Measurements from ENCODE around the gene HFE. TPM values are rescaled to one million over a fixed set of nuclear protein-coding genes. Genes with fewer than 3 reads are reported as not detected.

HFE gene
- total and polyA plus RNA-seq, 4 donors, result 6.3 to 12.7 (median 8.2) TPM

DNA sequence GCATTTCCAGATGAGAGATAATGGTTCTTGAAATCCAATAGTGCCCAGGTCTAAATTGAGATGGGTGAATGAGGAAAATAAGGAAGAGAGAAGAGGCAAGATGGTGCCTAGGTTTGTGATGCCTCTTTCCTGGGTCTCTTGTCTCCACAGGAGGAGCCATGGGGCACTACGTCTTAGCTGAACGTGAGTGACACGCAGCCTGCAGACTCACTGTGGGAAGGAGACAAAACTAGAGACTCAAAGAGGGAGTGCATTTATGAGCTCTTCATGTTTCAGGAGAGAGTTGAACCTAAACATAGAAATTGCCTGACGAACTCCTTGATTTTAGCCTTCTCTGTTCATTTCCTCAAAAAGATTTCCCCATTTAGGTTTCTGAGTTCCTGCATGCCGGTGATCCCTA lies 6.8 kb downstream of the HFE start:
- Histone ChIP-seq H3K4me1 (ENCODE audit: control insufficient read depth in 4 of 4, insufficient read depth in 4 of 4, low read length in 3 of 4) (peaks cover 0 to 4% (median 0%) of the 10 kb centered on the region in 4 donors), H3K36me3 (ENCODE audit: control insufficient read depth in 4 of 4, insufficient read depth in 3 of 4, low read depth in 1 of 4, low read length in 3 of 4) (peaks cover 0 to 3% (median 0%) of the 10 kb centered on the region in 4 donors), H3K9me3 (ENCODE audit: control insufficient read depth in 4 of 4, low read length in 3 of 4) (no peaks in the 10 kb centered on the region), H3K9ac (ENCODE audit: low read depth in 1 of 2, low read length in 2 of 2) (no peak overlapping the region), H3K27ac (ENCODE audit: low read depth in 1 of 2, low read length in 2 of 2) (no peak overlapping the region), H3K27me3 (ENCODE audit: control insufficient read depth in 4 of 4, insufficient read depth in 4 of 4, low read length in 3 of 4) (no peaks in the 10 kb centered on the region), H3K4me3 (ENCODE audit: low read depth in 1 of 3, low read length in 3 of 3) (no peak overlapping the region)
- TF ChIP-seq FOXA1 (IDR thresholded peaks at IDR 0.05) (no peak), RXRA (IDR thresholded peaks at IDR 0.05) (no peak), HNF4A (conservative IDR thresholded peaks at IDR 0.05) (no peak), NR2F2 (IDR thresholded peaks at IDR 0.05) (no peak), FOXA2 (IDR thresholded peaks at IDR 0.05) (no peak), CTCF (IDR thresholded peaks at IDR 0.05; ENCODE audit: low read depth, low read length, missing input control) (no peak), RAD21 (IDR thresholded peaks at IDR 0.05) (no peak), GABPA (IDR thresholded peaks at IDR 0.05 in 1 of 2, conservative IDR thresholded peaks at IDR 0.05 in 1 of 2) (no peak), TAF1 (conservative IDR thresholded peaks at IDR 0.05) (no peak), REST (IDR thresholded peaks at IDR 0.05) (no peak), ATF3 (IDR thresholded peaks at IDR 0.05) (no peak), MAX (IDR thresholded peaks at IDR 0.05) (no peak), SP1 (IDR thresholded peaks at IDR 0.05) (no peak)
- 87% methylated on average over 5 of the region's 5 CpGs for WGBS
- DNase-seq (ENCODE audit: low spot score), result no peak

DNA sequence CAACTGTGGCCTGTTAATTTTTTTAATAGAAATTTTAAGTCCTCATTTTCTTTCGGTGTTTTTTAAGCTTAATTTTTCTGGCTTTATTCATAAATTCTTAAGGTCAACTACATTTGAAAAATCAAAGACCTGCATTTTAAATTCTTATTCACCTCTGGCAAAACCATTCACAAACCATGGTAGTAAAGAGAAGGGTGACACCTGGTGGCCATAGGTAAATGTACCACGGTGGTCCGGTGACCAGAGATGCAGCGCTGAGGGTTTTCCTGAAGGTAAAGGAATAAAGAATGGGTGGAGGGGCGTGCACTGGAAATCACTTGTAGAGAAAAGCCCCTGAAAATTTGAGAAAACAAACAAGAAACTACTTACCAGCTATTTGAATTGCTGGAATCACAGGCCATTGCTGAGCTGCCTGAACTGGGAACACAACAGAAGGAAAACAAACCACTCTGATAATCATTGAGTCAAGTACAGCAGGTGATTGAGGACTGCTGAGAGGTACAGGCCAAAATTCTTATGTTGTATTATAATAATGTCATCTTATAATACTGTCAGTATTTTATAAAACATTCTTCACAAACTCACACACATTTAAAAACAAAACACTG lies 10.1 kb downstream of the HFE start:
- H3K27me3 ChIP-seq (ENCODE audit: control insufficient read depth in 4 of 4, insufficient read depth in 4 of 4, low read length in 3 of 4), result no peaks in the 10 kb centered on the region
- no peak overlapping the region for H3K27ac ChIP-seq (ENCODE audit: low read depth in 1 of 2, low read length in 2 of 2)
- WGBS, result 2% methylated on average over 5 of the region's 5 CpGs
- H3K9me3 ChIP-seq (ENCODE audit: control insufficient read depth in 4 of 4, low read length in 3 of 4), result no peaks in the 10 kb centered on the region
- no peak overlapping the region for H3K4me3 ChIP-seq (ENCODE audit: low read depth in 1 of 3, low read length in 3 of 3)
- no peak overlapping the region for H3K9ac ChIP-seq (ENCODE audit: low read depth in 1 of 2, low read length in 2 of 2)
- DNase-seq (ENCODE audit: low spot score), result peak; percentile 66
- H3K36me3 ChIP-seq (ENCODE audit: control insufficient read depth in 4 of 4, insufficient read depth in 3 of 4, low read depth in 1 of 4, low read length in 3 of 4), result peaks cover 0 to 3% (median 0%) of the 10 kb centered on the region in 4 donors
- H3K4me1 ChIP-seq (ENCODE audit: control insufficient read depth in 4 of 4, insufficient read depth in 4 of 4, low read length in 3 of 4), result peaks cover 0 to 4% (median 0%) of the 10 kb centered on the region in 4 donors
- TF ChIP-seq RAD21 (IDR thresholded peaks at IDR 0.05) (peak; percentile 91 to 93), NR2F2 (IDR thresholded peaks at IDR 0.05) (no peak), CTCF (IDR thresholded peaks at IDR 0.05; ENCODE audit: low read depth, low read length, missing input control) (peak; percentile 81), TAF1 (conservative IDR thresholded peaks at IDR 0.05) (no peak)
